ENCODE results near the gene MAPT.

The MAPT gene

GRCh38 chr17:45914047-45914717 is 19.8 kb downstream of the MAPT start:
- DNase-seq (ENCODE audit: low read depth) = no peak
- no peak for TF ChIP-seq CTCF (conservative IDR thresholded peaks at IDR 0.05; ENCODE audit: low read depth, low read length)
- no peak overlapping the region for H3K4me3 ChIP-seq (ENCODE audit: low read length)

DNA sequence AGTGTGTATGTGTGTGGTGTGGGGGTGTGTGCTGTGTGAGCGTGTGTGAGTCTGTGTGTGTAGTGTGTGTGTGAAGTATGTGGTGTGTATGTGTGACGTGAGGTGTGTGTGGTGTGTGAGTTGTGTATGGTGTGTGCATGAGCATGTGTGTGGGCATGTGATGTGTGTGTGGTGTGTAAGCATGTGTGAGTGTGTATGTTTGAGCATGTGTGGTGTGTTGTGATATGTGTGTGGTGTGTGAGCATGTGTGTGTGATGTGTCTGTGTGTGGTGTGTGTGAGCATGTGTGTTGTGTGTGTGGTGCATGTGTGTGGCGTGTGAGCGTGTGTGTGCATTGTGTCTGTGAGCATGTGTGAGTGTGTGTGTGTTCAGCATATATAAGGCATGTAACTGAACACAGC is 20.9 kb downstream of the MAPT start:
- DNase-seq (ENCODE audit: low read depth) = no peak
- no peak overlapping the region for H3K4me3 ChIP-seq (ENCODE audit: low read length)
- TF ChIP-seq CTCF (conservative IDR thresholded peaks at IDR 0.05; ENCODE audit: low read depth, low read length) = no peak

DNA sequence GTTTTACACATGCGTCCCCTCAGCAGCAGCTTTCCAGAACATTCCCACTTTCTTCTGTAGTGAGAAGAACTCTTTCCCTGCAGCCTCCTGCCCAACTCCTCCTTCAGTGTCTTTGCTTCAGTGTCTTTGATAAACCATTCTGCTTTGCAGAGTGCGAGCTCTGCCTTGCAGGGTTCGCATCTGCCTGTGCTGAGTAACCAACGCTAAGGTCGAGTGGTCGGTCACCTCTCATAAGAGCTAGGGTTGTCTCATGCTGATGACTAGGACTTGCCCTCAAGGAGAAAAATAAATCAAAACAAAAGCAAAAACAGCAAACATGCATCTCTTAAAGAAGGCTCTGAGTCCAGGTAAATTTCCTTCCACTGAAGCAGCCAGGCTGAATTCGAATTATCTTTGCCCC is 22.7 kb downstream of the MAPT start:
- no peak for TF ChIP-seq CTCF (conservative IDR thresholded peaks at IDR 0.05; ENCODE audit: low read depth, low read length)
- no peak overlapping the region for H3K4me3 ChIP-seq (ENCODE audit: low read length)
- DNase-seq (ENCODE audit: low read depth) = no peak

DNA sequence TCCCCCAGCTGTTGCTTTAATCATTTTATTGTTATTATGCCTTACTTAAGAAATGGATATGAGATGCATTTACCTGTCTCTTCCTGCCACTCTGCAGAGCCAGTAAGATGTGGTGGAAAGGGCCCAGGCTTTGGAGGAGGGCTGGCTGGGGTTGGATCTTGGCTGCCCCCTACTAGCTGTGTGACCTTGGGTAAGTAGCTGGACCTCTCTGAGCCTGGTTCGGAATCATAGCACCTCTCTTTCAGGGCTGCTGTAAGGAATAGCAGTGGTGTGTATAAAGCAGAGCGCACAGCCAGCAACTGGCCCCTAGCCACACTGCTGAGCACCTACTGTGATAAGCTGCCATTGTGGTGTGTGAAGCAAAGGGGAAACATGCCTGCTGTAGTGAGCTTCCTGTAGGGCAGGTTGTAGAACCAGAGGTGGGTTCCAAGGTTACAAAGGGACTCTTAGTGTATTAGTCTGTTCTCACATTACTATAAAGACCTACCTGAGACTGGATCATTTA is 23.9 kb downstream of the MAPT start:
- no peak overlapping the region for H3K4me3 ChIP-seq (ENCODE audit: low read length)
- no peak for DNase-seq (ENCODE audit: low read depth)
- TF ChIP-seq CTCF (conservative IDR thresholded peaks at IDR 0.05; ENCODE audit: low read depth, low read length) = no peak

- no peak overlapping the region for H3K4me3 ChIP-seq (ENCODE audit: low read length)
- no peak for TF ChIP-seq CTCF (conservative IDR thresholded peaks at IDR 0.05; ENCODE audit: low read depth, low read length)
- DNase-seq (ENCODE audit: low read depth) = no peak
Measured at GRCh38 chr17:45919136-45919535, 24.8 kb downstream of the MAPT start.

DNA sequence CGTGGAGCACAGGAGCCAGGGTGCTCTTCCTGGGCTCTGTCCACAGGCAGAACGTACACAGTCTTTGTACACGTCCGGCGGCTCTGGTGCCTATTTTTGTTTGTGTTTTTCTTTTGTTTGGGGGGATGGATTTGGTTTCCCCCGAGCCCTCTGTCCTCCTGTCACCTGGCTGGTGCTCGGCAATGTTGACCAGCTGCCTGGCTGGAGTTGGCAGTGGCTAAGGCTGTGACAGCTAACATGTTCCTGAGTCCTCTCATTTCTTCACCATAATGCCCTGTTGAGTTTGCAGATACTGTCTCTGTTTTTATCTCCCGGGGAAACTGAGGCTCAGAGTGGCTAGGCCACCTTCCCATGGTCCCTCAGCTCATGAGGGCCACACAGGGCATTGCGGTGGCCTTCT is 25.7 kb downstream of the MAPT start:
- DNase-seq (ENCODE audit: low read depth) = no peak
- TF ChIP-seq CTCF (conservative IDR thresholded peaks at IDR 0.05; ENCODE audit: low read depth, low read length) = no peak
- H3K4me3 ChIP-seq (ENCODE audit: low read length) = no peak overlapping the region

DNA sequence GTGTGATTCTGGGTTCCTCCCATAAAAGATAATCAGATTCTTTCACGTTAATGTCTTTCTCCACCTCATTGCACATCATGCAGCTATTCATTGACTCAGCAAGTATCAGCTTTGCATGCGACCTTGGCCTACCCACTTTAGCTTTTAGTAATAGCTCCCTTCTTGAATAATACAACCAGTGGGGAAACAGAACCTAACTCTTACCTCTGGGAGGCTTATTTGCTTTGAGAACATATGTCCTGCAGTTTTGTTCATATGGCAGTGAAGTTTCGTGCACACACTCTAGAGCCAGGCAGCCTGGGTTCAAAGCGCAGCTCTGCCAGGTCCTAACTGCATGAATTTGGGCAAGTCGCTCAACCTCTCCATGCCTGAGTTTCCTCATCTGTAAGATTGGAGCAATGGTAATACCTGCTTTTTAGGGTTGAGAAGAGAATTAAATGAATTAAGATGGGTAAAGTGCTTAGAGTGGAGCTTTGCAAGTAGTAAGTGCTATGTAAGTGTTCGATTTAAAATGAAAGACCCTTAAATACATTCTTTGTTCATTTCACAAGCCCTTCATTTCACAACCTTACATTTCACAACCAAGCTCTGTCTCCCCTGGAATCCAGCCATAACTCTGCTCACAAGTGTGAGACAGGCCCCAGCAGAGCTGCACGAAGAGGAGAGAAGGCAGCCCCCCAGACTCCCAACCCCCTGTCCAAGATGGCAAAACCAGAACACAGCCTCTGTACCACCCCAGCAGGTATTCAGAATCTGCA is 29.3 kb downstream of the MAPT start:
- H3K4me3 ChIP-seq (ENCODE audit: low read length) = no peak overlapping the region
- DNase-seq (ENCODE audit: low read depth) = no peak
- TF ChIP-seq CTCF (conservative IDR thresholded peaks at IDR 0.05; ENCODE audit: low read depth, low read length) = no peak

Data from retinal pigment epithelial cell (primary cell).